GM10266 (cell line): ENCODE measurements around the gene MOSPD3.

ENCODE experiments used
- DNase-seq: peaks from one replicate; pipeline ENCODE4 v3.0.0; 2012; ENCODE audit errors: extremely low spot score
- CTCF ChIP-seq: IDR thresholded peaks from 2 replicates; pipeline ENCODE4 v1.5.1; 2012; ENCODE audit warnings: mild to moderate bottlenecking, low read depth; ENCODE audit not compliant: control insufficient read depth, insufficient read depth; ENCODE audit errors: missing control alignments

MOSPD3 gene

DNA sequence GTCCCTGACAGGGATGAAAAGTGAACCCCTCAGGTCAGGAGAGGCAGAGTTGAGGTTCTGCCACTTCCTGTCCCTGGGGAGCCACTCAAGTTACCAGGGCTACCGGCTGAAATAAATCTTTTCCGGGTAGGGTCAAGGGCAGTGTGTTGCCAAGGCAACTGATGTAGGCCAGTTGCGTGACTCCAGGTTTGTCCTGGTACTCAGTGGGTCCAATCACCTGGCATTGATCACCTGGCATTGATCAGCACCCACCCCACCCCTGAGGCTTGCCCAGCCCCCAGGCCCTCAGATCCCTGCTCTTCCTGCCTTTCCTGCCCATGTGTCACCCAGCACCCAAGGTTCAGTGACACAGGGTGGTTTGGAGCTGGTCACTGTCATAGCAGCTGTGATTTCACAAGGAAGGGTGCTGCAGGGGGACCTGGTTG is 44.6 kb upstream of the MOSPD3 start:
- no peak for TF ChIP-seq CTCF
- DNase-seq, result no peak

- no peak for TF ChIP-seq CTCF
- DNase-seq, result no peak
Observed at GRCh38 chr7:100568176-100568895, 44.0 kb upstream of the MOSPD3 start.

DNA sequence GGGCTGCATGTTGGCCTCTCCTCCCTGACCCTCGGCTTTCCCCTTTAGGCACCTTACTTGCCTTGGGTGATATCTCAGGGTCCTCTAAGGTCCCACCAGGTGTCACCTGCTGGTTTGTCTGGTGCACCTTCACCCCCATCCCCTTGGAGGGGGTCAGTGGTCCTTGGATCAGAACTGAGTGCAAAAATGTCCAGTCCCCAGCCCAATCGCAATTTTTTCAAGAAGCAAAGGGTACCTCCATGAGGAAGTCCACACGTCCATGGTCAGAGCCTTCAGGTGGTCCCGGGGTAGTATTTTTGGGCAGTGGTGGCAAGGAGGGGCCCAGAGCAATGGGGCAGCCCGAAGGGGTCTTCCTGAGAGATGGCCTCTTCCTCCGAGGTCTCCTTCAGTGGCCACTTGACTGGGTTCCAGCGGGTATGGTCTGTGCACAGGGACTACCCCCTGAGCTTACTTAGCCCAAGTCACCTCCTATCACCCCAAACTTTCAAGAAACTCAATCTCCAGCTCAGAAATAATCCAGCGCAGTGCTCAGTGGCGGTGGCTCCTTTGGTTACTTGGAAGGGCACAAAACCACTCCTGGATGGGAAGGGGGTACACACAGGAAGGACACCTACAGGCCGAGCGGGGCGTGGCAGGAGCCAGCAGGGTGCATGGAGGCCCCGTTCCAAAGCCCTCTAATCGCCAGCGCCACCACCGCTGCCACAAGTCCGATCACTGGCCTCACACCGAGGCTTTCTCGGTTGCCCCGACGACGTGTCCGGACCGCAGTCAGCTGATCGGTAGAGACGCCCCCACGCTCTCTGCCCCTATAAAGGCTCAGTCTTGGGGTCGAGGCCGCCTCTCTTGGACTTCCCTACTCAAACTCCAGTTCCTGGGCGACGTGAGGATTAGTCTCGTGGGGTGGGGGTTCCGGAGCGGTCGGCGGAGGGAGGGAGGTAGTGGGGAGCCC is 43.2 kb upstream of the MOSPD3 start:
- DNase-seq, result peak; percentile 66
- TF ChIP-seq CTCF, result peak; percentile 44

DNA sequence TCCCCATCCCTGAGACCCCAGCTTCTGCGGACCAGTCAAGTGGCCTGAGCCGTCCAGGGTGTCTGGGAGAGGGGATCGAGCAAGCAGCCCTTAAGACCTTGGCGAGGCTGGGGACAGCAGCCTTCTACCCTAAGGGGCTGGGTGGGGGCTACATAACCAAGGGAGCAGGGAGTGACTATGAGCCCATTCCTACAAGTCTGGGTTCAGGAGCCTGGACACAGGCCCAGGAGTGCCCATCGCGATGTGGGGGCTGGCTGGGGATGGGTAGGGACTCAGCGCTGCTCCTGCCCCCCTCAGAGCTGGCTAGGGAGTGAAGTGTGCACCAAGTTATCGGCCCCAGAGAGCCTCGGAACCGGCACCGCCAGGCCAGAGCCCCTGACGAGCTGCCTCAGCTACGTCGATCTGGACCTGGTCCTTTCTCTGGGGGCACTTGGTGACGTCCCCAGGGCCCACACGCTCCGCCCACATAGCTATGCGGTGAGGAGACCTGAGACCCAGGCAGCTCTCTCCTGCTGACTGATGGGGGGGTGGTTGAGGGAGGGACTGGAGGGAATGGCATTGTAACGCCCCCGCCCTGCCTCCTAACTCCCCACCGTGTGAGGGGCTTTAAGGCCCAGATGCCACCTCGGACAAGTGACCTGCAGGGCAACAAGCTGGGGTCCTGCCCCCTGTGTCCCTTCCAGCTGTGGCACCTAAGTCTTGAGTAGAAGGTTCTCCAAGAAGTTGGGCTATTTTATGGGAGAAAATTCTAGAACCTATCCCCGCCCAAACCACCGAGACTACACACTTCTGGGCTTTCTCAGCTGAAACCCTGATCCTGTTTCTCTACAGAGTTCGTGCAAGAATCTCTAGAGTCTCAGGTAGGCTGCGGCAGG is 41.1 kb upstream of the MOSPD3 start:
- no peak for DNase-seq
- TF ChIP-seq CTCF, result no peak

GRCh38 chr7:100571829-100572116 is 40.6 kb upstream of the MOSPD3 start:
- DNase-seq, result no peak
- TF ChIP-seq CTCF, result no peak

DNA sequence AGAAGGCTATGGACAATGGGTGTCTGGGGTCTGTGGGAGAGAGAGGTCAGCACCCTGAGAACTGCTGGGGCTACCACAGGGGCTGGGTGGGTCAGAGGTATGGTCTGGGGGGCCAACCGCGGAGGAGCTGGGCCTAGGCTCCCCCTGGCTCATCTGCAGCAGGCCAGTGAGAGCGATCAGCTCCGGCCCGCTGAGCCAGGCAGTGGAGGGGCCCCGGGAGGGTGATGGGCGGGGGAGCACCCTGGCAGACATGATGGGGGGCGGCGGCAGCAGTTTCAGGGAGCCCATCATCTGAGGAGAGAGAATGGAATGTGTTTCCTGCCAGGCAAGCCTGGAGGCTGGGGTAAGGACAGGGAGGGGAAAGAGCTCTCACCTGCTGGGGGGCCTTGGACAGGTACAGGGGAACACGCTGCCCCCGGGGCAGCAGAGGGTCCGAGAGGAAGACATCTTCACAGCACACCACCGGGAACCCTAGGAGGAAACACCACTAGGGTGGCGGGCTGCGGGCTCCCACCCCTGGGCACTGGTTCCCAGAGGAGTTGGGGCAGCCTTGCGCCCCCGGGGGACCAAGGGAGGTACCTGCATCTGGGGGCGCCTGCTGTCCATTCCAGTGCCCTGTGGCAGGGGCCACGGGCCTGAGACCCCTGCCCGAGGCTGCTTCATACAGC is 39.9 kb upstream of the MOSPD3 start:
- TF ChIP-seq CTCF, result no peak
- DNase-seq, result no peak
